Measurements from ENCODE around the gene ADAMTSL2.

The ADAMTSL2 gene

DNA sequence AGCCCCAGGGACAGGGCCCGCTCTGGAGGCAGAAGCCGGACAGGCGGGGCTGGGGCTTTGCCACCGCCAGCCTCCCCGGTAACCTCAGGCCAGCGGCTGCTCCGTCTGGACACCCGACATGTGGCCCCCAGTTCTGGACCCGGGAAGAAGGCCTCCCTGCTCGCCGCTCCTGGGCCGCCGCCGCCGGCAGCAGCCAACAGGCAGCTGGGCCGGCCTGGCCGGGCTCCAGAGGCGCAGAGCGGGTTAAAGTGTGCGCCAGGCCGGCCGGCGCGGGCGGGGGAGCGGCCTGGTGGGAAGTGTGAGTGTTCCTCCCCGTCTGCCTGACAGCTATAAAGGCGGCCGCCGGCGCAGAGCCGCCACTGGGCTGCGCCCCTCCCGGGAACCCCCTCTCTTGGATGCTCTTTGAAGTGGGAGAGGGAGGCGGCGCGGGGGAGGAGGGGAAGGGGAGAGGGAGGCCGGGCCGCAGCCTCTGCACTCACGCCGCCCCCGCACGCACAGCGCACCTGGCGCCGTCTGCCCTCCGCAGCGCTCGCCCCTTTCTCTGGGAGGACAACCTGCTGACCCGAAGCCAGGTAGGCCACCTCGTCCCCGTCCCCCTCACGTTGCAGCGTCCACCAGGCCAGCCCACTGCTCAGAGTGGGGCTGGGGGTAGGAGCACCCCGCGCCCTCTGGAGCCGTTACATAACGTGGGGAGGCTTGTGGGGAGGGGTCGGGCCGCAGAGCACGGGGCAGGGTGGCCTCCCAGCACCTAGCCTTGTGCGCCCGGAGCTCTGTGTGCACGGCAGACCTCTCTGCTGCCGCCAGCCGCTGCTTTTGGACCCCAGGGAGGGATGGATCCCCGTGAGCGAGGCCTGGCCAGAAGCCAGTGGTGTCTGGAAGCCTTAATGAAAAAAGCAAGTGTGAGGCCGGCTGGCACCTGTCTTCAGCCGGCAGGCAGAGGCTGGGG, at the start of gene ADAMTSL2:
ADAMTSL2 (plus strand) TSS at position 359 of the 946 bp plus-strand sequence. CDS start 2,009 bp downstream, outside the sequence.
- DNase-seq = peak; percentile 73

- no peak for DNase-seq
Observed at GRCh38 chr9:133485531-133486260, 48.8 kb upstream of the ADAMTSL2 start.

GRCh38 chr9:133487331-133487725, 47.2 kb upstream of the ADAMTSL2 start:
- DNase-seq = no peak

DNA sequence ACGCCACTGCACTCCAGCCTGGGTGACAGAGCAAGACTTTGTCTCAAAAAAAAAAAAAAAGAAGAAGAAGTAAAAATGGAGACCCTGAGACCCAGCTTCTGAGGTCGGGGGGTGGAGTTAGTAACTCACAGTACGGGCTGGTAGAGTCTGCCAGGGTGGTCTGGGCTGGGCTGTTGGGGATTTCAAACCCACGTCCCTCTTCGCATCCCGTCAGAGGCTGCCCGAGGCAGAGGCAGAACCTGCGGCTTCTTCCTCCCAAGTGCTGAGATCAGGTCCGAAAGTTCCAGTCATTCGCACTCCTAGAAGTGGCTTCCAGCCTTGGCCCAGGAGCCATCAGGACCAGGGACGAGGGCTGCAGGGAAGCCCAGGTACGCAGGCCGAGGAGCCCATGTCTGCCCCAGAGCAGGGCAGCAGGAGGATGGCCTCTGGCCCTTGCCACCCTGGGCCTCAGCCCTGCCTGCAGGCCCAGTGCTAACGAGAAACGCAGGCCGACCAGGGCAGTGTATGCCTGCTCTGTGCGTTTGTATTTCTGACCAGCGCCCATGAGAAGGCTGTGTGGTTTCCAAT, 45.7 kb upstream of the ADAMTSL2 start:
- no peak for DNase-seq

GRCh38 chr9:133489253-133490190, 45.0 kb upstream of the ADAMTSL2 start:
- DNase-seq = no peak

DNA sequence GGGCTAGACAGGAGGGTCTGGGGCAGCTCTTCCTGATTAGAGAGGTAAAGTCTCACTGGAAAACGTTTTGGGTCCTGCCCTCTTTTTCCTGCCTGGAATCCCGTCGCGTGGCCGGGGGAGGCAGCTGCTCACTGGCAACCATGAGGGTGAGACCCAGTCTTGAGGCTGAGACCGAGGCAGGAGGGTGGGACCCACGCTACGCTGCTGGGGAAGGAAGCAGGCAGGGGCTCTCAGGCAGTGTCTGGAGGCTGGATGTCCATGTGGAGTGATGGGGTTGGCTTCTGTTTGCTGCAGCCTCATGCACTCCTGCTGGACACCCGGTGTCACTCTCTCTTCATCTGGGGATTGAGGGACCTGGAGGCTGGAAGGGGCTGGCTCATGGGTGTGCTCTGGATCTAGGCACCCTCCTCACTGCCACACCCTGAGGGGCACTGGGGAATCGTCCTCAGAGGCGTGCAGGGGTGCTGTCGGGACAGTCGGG, 44.3 kb upstream of the ADAMTSL2 start:
- DNase-seq = no peak

DNA sequence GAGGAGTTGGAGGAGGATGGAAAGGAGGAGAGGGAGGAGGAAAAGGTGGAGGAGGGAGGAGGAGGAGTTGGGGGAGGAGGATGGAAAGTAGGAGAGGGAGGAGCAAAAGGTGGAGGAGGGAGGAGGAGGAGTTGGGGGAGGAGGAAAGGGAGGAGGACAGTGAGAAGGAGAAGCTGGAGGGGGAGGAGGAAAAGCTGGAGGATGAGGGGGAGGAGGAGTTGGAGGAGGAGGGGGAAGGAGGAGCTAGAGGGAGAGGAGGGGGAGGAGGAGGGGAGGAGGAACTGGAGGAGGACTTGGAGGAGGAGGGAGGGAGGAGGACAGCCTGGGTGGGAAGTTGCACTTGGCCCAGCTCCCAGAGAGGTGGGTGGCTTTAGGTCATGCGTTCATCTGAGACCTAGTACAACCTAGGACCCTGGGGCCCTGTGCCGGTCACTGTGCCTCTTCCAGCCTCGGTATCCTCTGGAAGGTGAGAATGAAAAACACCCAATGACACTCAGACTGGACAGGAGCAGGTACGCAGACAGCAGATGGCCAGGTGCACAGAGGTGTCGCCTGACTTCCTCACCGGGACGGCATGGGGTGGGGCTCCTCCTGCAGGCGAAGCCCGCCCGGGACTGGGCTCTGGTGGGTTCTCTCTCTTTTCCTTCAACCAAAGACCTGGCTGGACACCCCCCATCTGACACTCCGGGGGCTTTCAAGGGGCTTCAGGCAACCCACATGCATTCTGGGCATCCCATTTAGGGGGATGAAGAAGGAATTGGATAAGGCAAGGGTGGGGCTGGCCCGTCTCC, 43.4 kb upstream of the ADAMTSL2 start:
- no peak for DNase-seq

DNA sequence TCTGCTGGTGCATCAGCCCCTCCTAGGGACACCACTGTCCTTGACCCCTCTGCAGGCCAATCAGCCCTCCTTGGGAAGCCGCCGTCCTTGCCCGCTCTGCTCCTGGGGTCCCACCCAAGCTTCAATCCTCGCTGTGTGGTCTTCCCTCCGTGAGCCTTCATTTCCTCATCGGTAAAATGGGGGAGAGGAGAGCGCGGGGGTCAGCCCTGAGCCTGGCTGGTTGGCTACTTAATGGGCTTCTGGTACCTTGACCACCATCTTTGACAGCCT, 42.9 kb upstream of the ADAMTSL2 start:
- DNase-seq = no peak

DNA sequence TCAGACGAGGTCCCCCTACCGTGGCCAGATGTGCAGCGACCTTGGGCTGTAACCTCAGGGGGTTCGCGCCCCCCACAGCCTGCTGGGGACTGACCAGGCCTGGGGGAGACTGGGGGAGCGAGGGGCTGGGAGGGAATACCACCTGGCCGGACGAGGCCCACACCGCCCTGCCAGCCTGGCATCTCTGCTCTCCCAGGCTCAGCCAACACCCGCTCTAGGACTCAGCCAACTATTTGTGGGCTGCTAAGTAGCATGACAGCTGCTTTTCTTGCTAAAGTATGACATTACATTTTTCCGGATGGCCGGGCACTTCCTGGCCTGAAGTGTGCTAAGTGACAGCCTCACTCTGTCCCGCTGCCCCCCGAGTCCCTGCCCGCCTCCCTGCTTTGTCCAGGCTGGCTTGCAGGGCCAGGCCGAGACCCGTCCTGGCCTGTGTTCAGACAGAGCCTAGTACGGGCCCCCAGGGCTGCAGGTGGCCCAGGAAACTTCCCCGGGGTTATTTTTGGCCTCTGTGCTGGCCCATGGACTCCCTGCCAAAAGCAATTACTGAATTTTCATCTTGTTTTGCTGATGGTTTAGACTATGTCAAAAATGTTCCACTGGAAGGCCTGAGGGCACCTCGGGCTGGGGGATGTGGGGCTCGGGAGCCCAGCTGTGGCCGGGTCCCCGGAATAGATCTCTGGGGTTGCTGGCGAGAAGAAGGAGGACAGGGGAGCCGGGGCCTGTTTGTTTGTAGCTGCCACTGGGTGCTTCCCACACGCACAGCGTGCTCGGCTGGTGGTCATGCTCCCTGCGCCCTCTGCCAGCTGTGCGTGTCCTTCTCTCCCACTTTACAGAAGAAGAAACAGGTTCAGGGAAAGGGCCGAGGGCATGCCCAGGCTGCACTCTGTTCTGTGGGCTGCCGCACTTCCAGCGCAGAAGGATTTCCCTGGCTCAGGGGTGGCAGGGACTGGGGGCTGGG, 42.2 kb upstream of the ADAMTSL2 start:
- DNase-seq = no peak

GRCh38 chr9:133493428-133493827, 41.1 kb upstream of the ADAMTSL2 start:
- no peak for DNase-seq

GRCh38 chr9:133493845-133494540, 40.5 kb upstream of the ADAMTSL2 start:
- no peak for DNase-seq

DNA sequence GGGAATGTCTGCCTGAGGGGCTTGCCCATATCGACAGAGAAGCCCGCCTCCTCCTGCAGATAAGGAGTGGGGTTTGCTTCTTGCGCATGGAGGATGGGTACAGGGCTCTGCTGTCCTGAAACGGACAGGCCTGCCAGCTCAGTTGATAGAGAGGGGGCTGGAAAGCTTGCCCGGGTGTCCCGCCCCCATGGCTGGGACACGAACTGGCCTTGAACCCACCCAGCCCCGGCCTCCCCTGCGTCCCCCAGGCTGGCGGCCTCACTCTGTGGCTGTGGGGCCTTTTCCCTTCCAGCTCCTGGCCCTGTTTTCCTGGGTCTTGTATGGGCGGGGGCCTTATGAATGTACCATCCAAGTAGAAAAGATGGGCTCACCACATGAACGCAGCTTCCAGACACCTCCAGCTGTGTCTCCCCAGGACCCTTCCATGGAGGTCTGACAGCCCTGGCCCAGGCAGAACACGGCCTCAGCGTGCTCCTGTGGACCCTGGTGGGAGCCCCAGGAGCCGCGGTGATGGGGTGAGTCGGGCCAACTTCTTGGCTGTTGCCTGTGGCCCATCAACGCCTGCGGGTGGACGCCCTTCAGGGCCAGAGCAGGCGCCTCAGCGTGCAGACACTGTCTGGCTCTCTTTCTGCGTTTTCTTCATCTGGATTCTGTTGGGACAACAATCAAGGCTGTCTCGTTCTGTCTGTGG, 39.7 kb upstream of the ADAMTSL2 start:
- no peak for DNase-seq

- no peak for DNase-seq
Observed at GRCh38 chr9:133495327-133496293, 38.9 kb upstream of the ADAMTSL2 start.

DNA sequence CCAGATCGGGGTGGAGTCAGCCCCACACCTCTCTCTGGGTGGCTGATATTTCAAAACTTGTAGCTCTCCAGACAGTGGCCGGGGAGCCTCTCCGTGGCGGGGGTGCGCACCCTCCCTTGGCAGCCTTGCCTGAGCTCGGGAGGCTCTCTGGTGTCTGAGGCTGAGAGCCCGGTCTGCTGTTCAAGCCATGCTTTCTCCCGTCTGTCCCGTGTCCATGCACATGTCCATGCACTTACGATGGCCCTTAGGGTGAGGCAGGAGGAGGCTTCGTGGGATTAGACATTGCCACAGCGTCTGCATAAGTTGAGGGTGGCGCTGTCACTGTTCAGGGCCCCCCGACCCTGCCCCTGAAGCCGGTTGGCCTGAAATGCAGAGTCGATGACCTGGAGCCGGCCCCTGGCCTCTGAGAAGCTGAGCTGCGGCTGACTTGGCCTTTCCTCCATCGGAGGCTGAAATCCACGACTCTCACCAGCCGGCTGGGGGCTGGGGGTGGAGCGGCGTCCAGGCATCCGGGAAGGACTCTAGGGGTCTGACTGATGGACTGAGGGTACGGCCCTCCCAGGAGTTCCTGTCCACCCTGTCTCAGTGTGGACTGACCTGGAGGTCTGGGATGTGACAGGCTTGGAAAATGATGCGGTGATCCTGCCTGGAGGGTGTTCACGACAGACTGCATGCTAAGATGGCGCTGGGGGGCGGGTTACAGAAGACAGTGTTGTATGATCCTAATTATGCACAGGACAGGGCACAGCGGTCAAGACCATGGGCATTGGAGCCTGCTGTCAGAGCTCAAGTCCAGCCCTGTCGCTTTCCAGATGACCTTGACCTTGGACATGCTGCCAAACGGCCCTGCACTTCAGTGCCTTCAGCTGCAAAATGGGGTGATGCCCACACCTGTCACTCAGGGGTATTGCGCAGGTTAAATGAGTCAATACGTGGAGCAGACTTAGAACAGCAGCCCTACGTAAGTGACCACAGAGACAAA, 37.4 kb upstream of the ADAMTSL2 start:
- no peak for DNase-seq

DNA sequence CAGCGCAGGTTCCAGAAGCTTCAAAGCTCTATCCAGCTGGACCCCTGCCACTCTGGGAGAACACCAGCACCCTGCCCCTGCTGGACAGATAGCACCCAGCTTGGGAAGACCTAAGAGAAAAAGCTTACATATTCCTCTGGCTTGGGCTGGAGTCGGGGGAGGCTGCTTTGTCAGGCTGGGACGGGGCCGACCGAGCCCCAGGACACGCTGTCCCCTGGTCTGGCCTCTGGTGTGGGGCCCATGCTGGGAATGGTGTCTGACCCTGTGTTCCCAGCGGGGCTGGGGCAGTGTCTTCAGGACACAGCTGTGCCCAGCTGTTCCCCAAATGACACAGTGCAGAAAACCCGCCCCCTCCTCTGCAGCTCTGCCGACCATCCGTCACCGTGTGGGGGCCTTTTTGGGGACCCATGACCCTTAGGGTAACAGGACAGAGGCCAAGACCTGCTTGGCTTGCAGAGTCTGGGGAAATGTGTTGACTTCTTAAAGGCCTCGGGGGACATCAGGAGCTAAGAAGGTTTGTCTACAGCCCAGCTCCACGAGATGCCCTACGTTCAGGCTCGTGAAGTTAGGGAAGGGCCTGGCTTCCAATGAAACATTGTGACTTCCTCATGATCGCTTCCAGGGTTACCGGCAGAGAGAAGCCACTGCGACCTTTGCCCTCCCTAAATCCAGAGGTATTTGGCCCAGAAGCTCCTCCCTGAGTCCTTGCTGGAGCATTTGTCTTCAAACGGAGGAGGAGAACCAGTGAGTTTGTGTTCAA, 35.2 kb upstream of the ADAMTSL2 start:
- DNase-seq = no peak

- DNase-seq = no peak
Observed at GRCh38 chr9:133499892-133500270, 34.6 kb upstream of the ADAMTSL2 start.
